HG03469 (cell line): ENCODE data around the gene TENM4.

Experiments used
- ATAC-seq: cut with Tn5 transposase; IDR thresholded peaks from one replicate; pipeline ENCODE4 v1.9.1; 2021; ENCODE audit warnings: mild to moderate bottlenecking, moderate library complexity, moderate number of reproducible peaks; ENCODE audit not compliant: unreplicated experiment

Gene TENM4

DNA sequence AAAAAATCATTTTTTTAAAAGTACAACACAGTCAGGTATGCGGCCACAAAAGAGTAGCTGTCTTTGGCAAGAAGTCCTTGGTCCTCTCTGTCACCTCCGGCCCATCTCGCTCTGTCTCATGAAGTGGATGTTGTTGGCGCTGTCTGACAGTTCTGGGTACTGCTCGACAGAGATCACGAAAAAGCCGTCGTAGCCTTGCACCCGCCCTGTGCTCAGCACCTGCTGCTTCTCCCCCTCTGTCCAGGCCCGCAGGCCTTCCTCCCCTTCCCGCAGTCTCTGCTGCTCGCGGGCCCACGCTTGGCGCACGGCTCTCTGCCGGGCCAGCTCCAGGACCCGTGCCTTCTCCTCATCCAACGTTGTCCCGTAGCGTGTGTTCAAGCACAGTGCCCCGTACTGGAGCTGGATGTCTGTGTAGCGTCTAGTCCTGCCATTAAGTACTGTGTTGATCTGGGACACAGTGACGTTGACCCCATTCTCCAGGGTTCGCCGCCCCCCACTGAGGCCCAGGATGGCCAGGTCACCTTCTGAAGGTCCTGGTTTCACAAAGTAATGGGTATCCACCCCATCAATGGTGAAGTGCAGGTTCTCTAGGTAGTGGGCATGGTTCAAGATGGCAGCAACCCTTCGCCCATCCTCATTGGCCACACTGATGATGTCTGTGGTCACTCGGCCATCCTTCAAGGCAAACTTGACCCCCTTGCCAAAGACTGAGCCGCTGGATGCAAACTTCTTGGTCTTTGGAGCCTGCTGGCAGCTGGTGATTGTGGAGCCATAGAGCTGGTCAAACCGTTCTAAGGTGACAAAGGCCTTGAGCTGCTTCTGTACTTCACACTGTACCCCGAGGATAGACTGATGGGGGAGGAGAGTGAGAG, 782.6 kb downstream of the TENM4 start:
- no peak for ATAC-seq

DNA sequence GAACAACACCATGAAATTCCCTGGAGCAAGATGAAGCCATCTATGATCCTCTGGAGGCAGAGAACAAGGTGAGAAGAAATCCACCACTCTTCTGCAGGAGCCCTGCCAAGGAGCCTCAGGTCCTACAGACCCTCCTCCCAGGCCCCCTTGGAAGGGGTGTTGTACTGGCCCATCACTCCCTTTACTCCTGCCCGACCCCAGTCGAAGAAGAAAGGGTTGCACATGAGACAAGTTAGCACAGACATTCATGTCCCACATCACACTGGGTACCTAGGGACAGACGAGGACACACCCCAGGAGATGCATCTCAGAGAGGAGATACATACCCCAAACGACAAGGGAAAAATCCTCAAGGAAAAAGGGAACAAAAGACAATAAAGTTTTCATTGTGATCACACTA, 783.4 kb downstream of the TENM4 start:
- no peak for ATAC-seq

DNA sequence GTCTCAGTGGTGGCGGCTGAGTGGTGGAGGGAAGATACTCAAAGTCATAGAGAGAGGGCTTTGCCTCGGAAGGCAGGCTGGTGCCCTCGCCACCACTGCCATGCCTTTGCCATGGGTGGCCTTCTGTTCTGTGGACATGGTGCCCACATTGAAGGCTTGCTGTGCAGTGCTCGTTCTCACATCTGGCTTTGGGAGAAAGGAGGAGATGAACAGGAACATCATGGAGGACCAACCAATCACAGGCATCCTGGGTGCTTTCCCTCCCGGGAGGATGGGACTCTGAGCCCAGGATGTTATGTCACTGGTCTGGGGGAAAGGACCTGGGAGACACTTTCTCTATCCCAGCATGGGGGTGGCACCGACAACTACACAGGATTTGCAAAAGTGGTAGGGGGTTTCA, 783.8 kb downstream of the TENM4 start:
- no peak for ATAC-seq

DNA sequence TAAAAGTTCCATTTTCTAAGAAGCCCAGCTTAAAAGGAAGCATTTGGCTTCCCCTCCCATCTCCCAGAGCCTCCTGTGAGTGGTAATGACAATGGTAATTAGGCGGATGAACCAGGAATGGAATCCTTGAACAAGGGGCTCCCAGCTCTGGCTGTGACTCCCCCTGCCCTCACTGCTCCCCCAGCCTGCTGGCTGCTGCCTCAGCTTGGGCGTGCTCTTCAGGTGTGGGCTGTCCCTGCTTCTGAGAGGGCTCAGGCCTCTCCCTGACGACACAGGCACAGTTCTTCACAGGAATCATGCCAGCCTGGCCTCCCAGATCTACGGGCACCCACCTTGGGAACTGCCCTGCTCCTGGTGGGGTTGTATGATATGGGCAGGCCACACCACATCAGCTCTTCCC, 784.5 kb downstream of the TENM4 start:
- no peak for ATAC-seq

DNA sequence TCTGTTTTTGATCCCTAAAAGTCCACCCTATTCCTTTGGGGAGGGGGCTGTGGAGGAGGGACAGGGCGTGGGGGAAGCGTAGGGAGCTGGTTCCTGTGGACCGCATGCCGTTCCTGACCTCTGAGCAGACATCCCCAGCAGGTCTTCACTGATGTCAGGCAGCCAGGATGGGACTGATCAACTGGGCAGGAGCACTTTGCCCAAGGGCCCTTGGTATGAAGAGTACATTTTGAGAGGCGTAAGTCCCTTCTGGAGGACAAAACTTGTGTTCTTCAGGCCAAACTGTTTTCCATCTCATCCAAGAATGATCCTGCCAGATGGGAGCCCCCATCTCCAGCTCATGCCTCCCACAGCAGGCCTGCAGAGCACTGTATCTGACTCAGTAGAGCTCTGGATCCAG, 785.3 kb downstream of the TENM4 start:
- no peak for ATAC-seq

DNA sequence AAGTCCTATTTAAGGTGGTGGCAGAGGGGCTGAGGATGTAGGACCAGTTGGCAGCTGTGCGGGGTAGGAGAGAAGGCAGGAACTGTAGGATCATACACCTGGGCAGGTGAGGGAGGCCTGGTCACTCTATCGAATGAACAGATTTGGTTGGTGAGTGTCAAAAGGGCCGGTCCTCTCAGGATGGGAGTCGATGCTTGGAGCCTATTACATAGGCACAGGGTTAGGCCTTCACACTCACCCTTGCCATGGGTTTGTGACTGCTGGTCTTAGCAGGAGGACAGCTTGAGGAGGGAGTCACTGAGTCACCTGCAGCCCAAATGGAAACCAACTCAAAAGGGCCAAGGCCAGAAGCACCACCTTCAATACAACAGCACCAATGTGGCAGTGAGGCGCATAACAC, 786.0 kb downstream of the TENM4 start:
- no peak for ATAC-seq

DNA sequence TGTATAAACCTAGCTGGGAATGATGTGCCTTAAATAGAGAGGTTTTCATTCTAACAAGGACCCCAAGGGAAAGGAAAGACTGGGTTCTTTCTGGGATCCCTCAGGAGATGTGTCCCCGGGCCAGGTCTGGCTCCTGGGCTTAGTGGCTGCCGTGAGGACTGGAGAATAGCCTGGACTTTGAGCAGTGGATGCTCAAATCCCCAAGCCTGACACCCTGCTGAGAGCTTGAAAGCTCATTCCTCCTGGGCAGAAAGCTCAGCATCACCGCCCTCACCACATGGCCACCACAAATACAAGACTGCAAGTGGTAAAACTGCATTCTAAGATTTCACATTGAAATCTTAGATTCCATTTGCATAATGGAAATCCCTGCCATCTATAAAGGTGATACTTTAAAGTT, 786.8 kb downstream of the TENM4 start:
- ATAC-seq = no peak

DNA sequence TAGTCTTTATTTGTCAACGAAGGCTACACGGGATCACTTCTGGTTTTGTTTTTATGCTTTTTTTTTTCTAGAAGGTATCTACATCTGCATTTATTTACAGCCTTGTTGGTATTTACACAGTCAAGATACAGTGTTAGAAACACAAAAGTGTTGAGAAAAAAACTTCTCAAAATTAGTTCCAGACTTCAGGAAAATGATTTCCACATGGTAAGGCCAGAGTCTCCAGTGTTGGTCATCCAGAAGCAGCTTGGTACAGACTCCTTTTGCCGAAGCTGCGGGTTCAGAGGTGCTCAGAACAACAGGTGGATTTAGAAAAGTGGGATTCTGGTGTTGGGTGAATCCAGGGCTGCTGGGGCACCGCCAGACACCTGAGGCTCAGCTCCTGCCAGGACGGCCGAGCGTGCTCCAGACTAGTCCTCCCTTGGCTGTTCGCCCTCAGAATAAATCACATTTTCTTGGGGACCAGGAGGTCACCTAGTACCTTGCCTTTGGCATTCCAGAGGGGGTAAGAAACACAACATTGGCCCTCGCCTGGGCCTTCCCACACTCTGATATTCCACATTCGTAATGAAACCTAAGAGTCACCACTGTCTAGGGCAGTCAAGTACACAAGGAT, 787.4 kb downstream of the TENM4 start:
- ATAC-seq = no peak

DNA sequence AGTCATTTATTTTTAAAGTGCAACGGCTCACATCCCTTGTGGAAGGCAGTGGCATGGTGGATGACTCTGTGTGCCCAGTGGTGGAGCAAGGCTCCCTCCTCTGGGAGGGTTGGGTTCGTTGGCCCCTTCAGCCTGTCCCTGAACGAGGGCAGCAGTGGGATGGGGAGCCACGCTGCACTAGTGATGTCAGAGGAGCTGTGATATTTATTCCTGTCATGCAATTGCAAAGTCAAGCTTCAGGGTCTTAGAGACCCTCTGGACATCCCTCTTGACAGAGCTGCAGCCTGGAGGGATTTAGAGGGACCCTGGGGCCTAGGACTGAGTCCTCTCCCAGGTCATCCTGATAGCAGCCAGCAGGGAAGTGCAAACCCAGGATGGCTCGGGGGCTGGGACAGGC, 788.0 kb downstream of the TENM4 start:
- ATAC-seq = no peak

DNA sequence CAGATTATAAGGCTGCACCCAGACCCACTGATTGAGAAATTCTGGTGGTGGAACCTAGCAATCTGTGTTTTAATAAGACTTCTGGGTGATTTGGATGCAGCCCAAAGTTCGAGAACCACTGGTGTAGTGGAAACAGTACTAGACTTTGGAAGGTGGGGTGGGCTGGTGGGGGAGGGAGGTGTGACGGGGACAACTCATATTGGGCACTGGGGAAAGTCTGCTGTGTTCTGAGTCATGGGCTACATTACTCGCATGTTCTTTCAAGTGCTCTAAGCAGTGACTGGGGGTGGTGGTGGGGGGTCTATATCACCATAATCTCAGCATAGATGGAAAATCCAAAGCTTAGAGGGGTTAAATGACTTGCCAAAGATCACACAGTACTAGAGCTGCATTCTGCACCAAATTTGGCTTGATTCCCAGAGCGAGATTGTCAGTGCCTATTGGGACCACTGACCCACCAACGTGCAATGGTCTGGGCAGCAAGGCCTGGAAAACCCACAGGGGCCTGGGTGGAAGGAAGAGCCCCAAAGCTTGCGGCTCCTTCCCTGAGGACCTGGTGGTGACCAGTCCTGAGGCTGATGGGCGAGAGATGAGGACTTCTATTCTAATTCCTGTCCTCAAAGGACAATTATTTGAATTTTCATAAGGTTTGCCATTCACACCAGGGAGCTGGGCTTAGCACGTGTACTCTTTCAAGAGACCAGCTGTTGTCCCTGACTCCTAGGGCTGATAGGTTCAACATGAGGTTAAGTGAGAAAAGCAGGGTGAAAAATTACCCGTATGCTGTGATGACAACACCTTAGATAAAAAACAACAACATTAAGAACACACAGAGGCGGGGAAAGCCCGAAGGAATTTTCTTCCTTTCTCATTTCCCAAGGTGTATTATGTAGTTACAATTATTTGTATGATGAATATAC, 788.6 kb downstream of the TENM4 start:
- no peak for ATAC-seq

DNA sequence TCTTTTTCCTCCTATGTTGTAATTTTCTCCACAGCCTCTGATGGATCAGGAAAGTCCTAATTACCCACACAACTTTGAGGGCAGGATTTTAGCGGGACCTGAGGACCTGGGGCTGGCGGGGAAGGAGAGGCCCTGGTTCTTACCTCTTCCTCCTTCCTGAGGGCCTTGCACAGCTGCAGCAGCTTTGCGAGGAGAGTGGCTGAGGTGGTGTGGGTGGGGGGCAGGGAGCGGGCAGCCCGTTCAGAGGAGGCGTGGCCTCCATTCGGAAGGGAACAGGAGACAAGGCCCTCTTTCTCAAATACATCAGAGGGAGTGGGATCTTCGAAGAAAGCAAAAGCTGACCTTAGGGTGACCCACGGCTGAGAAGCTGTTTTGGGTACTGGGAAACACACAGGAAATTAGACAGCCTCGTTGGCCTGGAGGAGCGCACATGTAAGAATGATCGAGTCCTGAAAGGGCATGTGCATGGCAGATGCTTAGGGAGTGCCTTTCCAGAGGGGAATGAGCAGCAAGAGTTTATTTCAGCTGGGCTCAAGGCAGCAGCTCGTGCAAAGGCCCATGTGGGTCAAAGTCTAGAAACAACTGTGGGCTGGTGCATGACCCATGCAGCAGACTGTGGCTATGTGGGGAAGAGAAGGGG, 789.6 kb downstream of the TENM4 start:
- ATAC-seq = no peak

DNA sequence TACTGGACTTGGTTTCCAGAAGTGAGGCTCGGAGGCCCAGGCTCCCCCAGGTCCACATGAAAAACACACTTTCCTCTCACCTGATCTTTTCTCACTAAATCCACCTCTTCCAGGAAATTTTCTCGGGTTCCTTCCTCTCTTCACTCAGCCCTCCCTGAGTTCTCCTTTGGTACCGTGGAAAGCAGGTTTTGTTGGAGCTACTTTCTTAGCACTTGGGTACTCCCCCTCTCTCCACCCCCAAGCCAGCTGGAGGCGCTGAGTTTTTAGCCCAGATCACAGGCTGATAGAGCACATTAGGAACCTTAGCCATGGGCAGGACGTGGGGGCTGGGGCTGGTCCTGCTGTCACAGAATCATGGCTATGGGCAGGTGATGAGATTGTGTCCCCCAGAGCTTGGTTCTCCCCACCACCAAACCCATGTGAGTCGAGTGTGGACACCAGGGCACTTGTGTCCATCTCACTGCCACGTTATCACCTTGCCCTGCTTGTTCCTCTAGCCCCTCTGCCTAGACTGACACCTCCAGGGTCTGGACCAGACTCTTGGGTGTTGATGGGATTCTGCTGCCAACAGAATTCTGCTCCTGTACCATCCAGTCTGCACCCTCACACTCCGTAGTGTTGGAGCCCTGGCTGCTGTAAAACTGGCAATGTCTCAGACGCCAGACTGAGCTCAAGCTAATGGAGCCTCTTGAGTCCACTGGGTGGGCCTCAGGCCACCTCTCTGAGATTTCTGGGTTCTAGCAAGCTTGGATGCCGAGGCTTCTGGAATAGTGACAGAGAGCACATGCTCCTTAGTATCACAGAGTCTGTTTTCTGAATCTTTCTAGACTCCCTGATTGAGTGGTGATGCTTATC, 791.2 kb downstream of the TENM4 start:
- ATAC-seq = no peak

DNA sequence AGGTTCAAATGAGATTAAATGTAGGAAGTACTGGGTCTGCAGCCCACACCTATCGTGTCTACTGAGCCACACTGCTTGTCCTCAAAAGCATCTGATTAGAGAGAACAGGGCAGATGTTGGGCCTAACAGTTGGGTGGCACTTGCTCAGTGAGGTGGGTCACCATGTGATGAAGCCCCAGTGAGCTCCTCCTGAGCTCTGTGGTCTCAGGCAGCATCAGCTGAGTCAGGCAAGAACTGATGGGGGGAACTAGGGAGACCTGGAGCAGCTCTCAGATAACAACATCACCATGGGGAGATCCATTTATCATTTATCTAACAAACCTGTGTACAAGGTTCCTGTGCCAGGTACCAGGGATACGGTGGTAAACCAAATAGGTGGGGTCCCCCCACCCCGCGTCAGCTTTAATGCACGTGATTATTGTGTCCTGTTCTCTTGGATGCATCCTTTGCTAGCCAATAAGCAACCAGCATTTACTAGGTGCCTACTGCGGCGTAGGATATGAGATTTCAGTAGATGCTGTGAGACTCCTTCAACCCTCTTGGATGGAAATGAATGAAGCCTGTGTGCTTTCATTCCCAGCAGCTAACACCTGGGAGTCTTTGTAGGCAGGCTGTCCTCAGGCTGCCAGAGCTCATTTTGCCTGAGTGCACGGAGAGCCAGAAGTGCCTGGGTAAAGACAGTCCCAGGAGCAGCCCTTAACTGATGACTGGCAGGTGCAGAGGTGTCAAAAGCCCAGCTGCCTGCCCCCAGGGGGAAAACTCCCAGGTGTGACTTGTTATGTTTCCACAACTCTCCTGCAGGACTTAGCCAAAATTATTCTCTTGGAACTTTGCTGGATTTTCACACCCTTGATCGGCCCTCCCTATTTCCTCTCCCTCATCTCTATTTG, 792.6 kb downstream of the TENM4 start:
- no peak for ATAC-seq

DNA sequence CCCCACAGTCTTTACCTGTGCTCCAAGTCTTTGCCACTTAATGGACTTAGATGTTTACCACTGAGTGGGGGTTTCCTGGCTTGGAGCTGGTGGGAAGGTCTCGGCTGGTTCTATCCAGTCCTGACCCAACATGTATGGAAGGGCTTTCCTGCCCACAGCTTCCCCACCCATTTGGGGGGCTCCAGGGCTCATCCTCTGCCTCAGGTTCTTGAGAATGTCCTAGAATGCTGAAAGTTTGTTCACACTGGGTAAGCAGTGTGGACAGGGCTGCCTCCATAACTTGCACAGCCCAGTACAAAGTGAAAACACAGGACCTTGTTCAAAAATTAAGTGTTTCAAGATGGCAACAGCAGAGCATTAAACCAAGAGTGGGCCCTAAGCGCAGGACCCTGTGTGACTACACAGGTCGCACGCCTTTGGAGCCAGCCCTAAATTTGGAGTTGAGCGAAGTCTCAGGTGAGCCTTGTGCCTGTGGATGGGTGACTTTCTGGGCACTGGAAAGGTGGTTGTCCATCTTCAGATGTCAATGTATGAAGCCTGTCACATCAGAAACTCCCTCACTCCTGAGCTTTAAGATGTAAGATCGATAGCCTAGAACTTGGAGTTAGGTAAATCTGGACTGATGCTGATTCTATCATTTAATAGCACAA, 793.4 kb downstream of the TENM4 start:
- ATAC-seq = no peak

DNA sequence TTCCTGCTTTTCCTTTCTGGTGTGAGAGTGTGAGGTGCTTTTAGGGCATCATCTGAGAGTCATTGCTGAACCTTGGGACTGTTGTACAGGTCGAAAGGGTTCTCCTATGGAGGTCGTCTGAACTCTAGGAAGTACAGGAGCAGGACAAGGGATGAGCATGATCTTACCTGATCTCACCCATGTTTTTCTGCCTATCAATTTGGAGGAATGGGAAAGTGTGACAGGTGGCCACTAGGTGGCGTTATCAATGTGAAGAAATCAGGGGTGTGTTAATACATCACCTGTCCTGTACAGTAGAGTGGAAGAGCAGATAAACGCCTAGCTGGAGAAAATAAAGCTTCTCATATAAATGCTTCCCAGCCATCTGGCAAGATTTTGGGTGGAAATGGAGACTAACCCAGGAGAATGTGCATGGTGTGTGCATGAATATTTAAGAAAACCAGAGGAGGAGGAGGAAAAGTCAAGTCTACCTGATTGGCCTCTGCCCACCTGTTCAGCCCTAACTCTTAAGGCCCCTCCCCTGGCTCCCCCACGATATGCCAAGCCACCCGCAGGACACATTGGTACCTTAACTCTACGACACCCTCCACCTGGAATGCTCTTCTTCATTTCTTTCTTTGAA, 794.2 kb downstream of the TENM4 start:
- no peak for ATAC-seq

DNA sequence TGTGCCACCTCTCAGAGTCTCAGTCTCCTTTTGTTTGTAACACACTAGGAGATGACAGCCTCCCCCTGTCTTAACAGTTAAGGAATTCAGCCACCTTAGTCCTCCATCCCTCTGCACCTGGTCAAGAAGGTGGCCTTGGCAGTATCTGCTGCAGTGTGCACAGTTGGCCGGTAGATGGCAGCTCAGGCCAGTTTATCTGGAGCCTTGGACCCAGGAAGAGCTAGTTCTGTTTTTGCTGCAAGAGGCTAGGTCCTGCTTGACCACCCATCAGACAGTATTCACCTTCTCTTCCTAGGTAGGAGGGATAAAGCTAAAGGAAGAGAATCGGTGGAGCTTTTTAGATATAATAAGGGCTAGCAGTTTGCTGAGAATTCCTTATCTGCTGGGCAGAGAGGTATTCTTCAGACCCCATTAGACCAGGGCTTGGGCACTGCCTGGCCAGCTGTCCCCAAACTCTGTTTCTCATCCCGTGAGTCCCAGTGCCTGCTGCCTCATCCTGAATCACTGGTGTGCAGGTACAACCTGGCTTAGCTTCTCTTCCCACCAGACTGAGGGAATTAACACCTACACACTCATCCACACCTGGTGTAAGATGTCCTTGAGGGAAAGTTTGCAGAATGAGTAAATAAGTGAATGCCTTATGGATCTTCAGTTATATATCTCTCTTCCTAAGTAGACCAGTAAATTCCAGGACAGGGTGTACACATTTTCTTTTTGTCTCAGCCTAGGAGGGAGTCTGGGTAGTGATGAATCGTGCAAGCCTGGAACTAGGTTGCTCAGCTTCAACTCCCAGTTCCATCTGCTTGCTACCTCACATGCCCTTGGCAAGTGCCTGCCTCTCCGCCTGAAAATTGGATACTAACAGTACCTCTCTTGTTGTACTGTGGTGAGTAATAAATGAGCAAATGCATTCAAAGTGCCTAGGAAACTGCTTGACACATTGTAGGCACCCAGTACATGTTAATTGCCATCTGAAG, 795.3 kb downstream of the TENM4 start:
- ATAC-seq = peak; percentile 77

DNA sequence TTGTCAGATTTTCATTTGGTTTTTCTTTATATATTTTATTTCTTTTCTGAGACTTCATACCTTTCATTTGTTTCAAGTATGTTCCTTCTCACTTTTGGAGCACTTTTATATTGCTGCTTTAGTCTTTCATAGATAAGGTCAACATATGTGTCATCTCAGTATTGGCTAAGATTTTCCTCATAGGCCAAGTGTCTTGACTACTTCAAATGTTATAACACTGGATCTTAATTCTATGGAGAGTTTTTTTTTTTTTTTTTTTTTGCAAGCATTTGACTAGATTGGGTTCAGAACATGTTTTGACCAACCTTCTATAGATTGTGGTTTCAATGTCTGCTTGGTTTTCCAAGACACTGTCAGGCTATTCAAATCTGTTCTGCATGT, 797.2 kb downstream of the TENM4 start:
- no peak for ATAC-seq
